ENCODE data around the gene MCTP2.

The MCTP2 gene

GRCh38 chr15:94198633-94199032, 32.7 kb upstream of the MCTP2 start (continued):
- TF ChIP-seq ZNF350 (tag by site-specific recombination; IDR thresholded peaks at IDR 0.05) = no peak
- no peak for TF ChIP-seq ZNF175 (tag by site-specific recombination; IDR thresholded peaks at IDR 0.05)

GRCh38 chr15:94199725-94200124, 31.6 kb upstream of the MCTP2 start:
- peaks cover 4% of the 10 kb centered on the region; the same call in 1 of the 2 replicates for H3K4me1 ChIP-seq (ENCODE audit: control insufficient read depth, insufficient read depth, low read length)
- H3K4me3 ChIP-seq (ENCODE audit: low read depth, low read length) = no peak overlapping the region
- POLR2A ChIA-PET = no interaction called here
- H3K27ac ChIP-seq (ENCODE audit: extremely low read depth, low read depth, low read length) = no peak overlapping the region
- no peak for TF ChIP-seq ZNF112 (tag by site-specific recombination; IDR thresholded peaks at IDR 0.05)
- TF ChIP-seq BCL6B (tag by site-specific recombination; IDR thresholded peaks at IDR 0.05) = no peak
- TF ChIP-seq OSR2 (tag by site-specific recombination; IDR thresholded peaks at IDR 0.05) = no peak
- no peak for TF ChIP-seq ZNF362 (tag by site-specific recombination; IDR thresholded peaks at IDR 0.05)
- TF ChIP-seq ZNF843 (tag by site-specific recombination; IDR thresholded peaks at IDR 0.05) = no peak
- TF ChIP-seq ZSCAN23 (tag by site-specific recombination; IDR thresholded peaks at IDR 0.05) = no peak
- TF ChIP-seq ZNF785 (tag by site-specific recombination; IDR thresholded peaks at IDR 0.05) = no peak
- TF ChIP-seq REST (tag by site-specific recombination; IDR thresholded peaks at IDR 0.05) = no peak
- no peak for TF ChIP-seq ZFP37 (tag by site-specific recombination; IDR thresholded peaks at IDR 0.05)
- no peak for TF ChIP-seq ZFHX2 (tag by site-specific recombination; conservative IDR thresholded peaks at IDR 0.05)
- TF ChIP-seq ZNF777 (tag by site-specific recombination; IDR thresholded peaks at IDR 0.05; ENCODE audit: borderline replicate concordance) = no peak
- TF ChIP-seq ZNF76 (tag by site-specific recombination; IDR thresholded peaks at IDR 0.05; ENCODE audit: borderline replicate concordance, low read depth) = no peak
- no peak for TF ChIP-seq ZNF449 (tag by site-specific recombination; IDR thresholded peaks at IDR 0.05)
- no peak for TF ChIP-seq ZNF280D (tag by site-specific recombination; IDR thresholded peaks at IDR 0.05)
- no peak for TF ChIP-seq ZSCAN5A (tag by site-specific recombination; IDR thresholded peaks at IDR 0.05)
- TF ChIP-seq ZNF19 (tag by site-specific recombination; IDR thresholded peaks at IDR 0.05; ENCODE audit: low read depth) = no peak
- no peak for TF ChIP-seq BCL11B (tag by site-specific recombination; IDR thresholded peaks at IDR 0.05; ENCODE audit: low read depth)
- H3K9me3 ChIP-seq (ENCODE audit: control insufficient read depth, insufficient read depth, low read depth, low read length) = no peaks in the 10 kb centered on the region
- CTCF ChIA-PET = no interaction called here
- no peaks in the 10 kb centered on the region for H3K36me3 ChIP-seq (ENCODE audit: control insufficient read depth in 2 of 2, insufficient read depth in 1 of 2, low read length in 2 of 2)
